HepG2 (cell line): ENCODE measurements around the gene ROM1. TPM values are rescaled to one million over a fixed set of nuclear protein-coding genes. Genes with fewer than 3 reads are reported as not detected.
A peak's percentile ranks its signal among the peaks of the same experiment; 100 is the strongest.

Experiments used
- HMGXB3 ChIP-seq: sonication (generic); formaldehyde crosslinking; IDR thresholded peaks from 2 replicates; pipeline ENCODE4 v1.4.0; 2020; ENCODE audit warnings: missing genetic modification reagents, borderline replicate concordance
- MLX ChIP-seq: IDR thresholded peaks from 2 replicates; pipeline ENCODE4 v1.6.1; 2016
- NCOR1 ChIP-seq: fragments of 200-600 bp; sonication (generic); IDR thresholded peaks from 2 replicates; pipeline ENCODE4 v1.7.0; 2017; ENCODE audit warnings: antibody characterized with exemption, low read length, borderline replicate concordance
- PTBP1 ChIP-seq: fragments of 200-400 bp; formaldehyde crosslinking; IDR thresholded peaks from 2 replicates; pipeline ENCODE4 v1.6.1; 2018; ENCODE audit warnings: low read length, low read depth; ENCODE audit not compliant: poor library complexity, severe bottlenecking
- RARG ChIP-seq: sonication (generic); formaldehyde crosslinking; IDR thresholded peaks from 2 replicates; pipeline ENCODE4 v1.4.0; 2020; ENCODE audit warnings: low read depth, mild to moderate bottlenecking, missing genetic modification reagents
- SP5 ChIP-seq: IDR thresholded peaks from 2 replicates; pipeline ENCODE4 v1.6.1; 2016; ENCODE audit warnings: low read depth, borderline replicate concordance
- ZNF138 ChIP-seq: sonication (generic); formaldehyde crosslinking; IDR thresholded peaks from 2 replicates; pipeline ENCODE4 v1.5.0; 2020; ENCODE audit warnings: mild to moderate bottlenecking, low read depth, missing genetic modification reagents
- ZNF205 ChIP-seq: IDR thresholded peaks from 2 replicates; pipeline ENCODE4 v1.6.1; 2018; ENCODE audit warnings: missing biosample characterization, missing genetic modification reagents
- ZNF503 ChIP-seq: sonication (generic); formaldehyde crosslinking; IDR thresholded peaks from 2 replicates; pipeline ENCODE4 v1.4.0; 2020; ENCODE audit warnings: missing genetic modification reagents
- polyA plus RNA-seq, 8 experiments: library from polyadenylated mRNA; depleted of rRNA in 3 of 8; stranded (reverse) in 7 of 8; unstranded in 1 of 8; fragments of >200 nt; fragmentation: Illumina TruSeq in 4 of 8; extraction: Trizol in 4 of 8; gene quantifications; 2 replicates each; pipeline versions ENCODE4 v1.2.1 to v1.2.3, GENCODE V29; 2011 to 2016; ENCODE audit warnings: low read depth in 4 of 8, missing spikeins in 1 of 8, mixed read lengths in 1 of 8; ENCODE audit not compliant: insufficient read depth in 1 of 8
- total RNA-seq, 5 experiments: library from RNA; depleted of rRNA; stranded (reverse); fragments of >200 nt; fragmentation: Illumina TruSeq; extraction: Trizol; gene quantifications; 2 replicates each; pipeline ENCODE4 v1.2.3, GENCODE V29; 2016; ENCODE audit warnings: low read depth in 1 of 5
- TF ChIP-seq, protein P1 (sequence below), 2 experiments: sonication (generic) in 1 of 2; formaldehyde crosslinking in 1 of 2; IDR thresholded peaks; 2 replicates each; pipeline versions ENCODE4 v1.4.0 to v1.6.1; 2018 to 2020; ENCODE audit warnings: missing genetic modification reagents in 2 of 2, borderline replicate concordance in 1 of 2, low read depth in 1 of 2, mild to moderate bottlenecking in 1 of 2, missing biosample characterization in 1 of 2
- TF ChIP-seq, protein P2 (sequence below): sonication (generic); formaldehyde crosslinking; conservative IDR thresholded peaks from 2 replicates; pipeline ENCODE4 v1.8.0; 2022; ENCODE audit warnings: mild to moderate bottlenecking, moderate library complexity, missing genetic modification reagents
- TF ChIP-seq, protein P3 (sequence below): sonication (generic); formaldehyde crosslinking; IDR thresholded peaks from 2 replicates; pipeline ENCODE4 v1.4.0; 2020; ENCODE audit warnings: missing genetic modification reagents
- TF ChIP-seq, protein P4 (sequence below): sonication (generic); formaldehyde crosslinking; IDR thresholded peaks from 2 replicates; pipeline ENCODE4 v1.4.0; 2020; ENCODE audit warnings: missing genetic modification reagents

The ROM1 gene
- total and polyA plus RNA-seq, 2 of the 13 experiments (the other 11 are each of a cell fraction or from before 2014, with no cell fraction given) = 1.2 to 2.4 TPM

GRCh38 chr11:62612366-62613290 lies at the start of gene ROM1, which contains the start of gene EML3 (continued):
- TF ChIP-seq, protein P1, sequence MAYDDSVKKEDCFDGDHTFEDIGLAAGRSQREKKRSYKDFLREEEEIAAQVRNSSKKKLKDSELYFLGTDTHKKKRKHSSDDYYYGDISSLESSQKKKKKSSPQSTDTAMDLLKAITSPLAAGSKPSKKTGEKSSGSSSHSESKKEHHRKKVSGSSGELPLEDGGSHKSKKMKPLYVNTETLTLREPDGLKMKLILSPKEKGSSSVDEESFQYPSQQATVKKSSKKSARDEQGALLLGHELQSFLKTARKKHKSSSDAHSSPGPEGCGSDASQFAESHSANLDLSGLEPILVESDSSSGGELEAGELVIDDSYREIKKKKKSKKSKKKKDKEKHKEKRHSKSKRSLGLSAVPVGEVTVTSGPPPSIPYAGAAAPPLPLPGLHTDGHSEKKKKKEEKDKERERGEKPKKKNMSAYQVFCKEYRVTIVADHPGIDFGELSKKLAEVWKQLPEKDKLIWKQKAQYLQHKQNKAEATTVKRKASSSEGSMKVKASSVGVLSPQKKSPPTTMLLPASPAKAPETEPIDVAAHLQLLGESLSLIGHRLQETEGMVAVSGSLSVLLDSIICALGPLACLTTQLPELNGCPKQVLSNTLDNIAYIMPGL (CRISPR knock-in tag; IDR thresholded peaks at IDR 0.05; ENCODE audit: borderline replicate concordance in 1 of 2, low read depth in 1 of 2) = peak; percentile 86 to 92
- TF ChIP-seq RARG (CRISPR knock-in tag) (no peak), ZNF205 (no peak), PTBP1 (no peak), ZNF503 (CRISPR knock-in tag) (no peak), SP5 (CRISPR knock-in tag) (no peak), ZNF138 (no peak), HMGXB3 (CRISPR knock-in tag) (0 out of 2 replicates have a peak, but pooled peaks have one; percentile 39), MLX (CRISPR knock-in tag) (no peak), NCOR1 (no peak)
- TF ChIP-seq, protein P2, sequence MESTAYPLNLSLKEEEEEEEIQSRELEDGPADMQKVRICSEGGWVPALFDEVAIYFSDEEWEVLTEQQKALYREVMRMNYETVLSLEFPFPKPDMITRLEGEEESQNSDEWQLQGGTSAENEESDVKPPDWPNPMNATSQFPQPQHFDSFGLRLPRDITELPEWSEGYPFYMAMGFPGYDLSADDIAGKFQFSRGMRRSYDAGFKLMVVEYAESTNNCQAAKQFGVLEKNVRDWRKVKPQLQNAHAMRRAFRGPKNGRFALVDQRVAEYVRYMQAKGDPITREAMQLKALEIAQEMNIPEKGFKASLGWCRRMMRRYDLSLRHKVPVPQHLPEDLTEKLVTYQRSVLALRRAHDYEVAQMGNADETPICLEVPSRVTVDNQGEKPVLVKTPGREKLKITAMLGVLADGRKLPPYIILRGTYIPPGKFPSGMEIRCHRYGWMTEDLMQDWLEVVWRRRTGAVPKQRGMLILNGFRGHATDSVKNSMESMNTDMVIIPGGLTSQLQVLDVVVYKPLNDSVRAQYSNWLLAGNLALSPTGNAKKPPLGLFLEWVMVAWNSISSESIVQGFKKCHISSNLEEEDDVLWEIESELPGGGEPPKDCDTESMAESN (CRISPR knock-in tag) = peak; percentile 38; the same call in 1 of the 2 replicates
- TF ChIP-seq, protein P3, sequence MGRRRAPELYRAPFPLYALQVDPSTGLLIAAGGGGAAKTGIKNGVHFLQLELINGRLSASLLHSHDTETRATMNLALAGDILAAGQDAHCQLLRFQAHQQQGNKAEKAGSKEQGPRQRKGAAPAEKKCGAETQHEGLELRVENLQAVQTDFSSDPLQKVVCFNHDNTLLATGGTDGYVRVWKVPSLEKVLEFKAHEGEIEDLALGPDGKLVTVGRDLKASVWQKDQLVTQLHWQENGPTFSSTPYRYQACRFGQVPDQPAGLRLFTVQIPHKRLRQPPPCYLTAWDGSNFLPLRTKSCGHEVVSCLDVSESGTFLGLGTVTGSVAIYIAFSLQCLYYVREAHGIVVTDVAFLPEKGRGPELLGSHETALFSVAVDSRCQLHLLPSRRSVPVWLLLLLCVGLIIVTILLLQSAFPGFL (CRISPR knock-in tag) = no peak
- TF ChIP-seq, protein P4, sequence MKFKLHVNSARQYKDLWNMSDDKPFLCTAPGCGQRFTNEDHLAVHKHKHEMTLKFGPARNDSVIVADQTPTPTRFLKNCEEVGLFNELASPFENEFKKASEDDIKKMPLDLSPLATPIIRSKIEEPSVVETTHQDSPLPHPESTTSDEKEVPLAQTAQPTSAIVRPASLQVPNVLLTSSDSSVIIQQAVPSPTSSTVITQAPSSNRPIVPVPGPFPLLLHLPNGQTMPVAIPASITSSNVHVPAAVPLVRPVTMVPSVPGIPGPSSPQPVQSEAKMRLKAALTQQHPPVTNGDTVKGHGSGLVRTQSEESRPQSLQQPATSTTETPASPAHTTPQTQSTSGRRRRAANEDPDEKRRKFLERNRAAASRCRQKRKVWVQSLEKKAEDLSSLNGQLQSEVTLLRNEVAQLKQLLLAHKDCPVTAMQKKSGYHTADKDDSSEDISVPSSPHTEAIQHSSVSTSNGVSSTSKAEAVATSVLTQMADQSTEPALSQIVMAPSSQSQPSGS = no peak
